KMS-11 (cell line): ENCODE data around the gene CAMK2D.

Experiments
- H2AFZ ChIP-seq: fragments of 200-600 bp; sonication (generic); 2 replicates; pipeline ENCODE4 v1.6.1; 2016; ENCODE audit warnings: antibody characterized with exemption, mixed run types, low read depth
- H3K27ac ChIP-seq: fragments of 200-600 bp; sonication (generic); 2 replicates; pipeline ENCODE4 v1.6.1; 2016; ENCODE audit warnings: mild to moderate bottlenecking, mixed run types
- H3K27me3 ChIP-seq: fragments of 200-600 bp; sonication (generic); 2 replicates; pipeline ENCODE4 v1.6.1; 2017; ENCODE audit warnings: mild to moderate bottlenecking, low read depth, mixed run types, moderate library complexity; ENCODE audit not compliant: insufficient read depth
- H3K36me3 ChIP-seq: fragments of 200-600 bp; sonication (generic); 2 replicates; pipeline ENCODE4 v1.6.1; 2017; ENCODE audit warnings: mild to moderate bottlenecking, mixed run types; ENCODE audit not compliant: insufficient read depth
- H3K4me1 ChIP-seq: fragments of 200-600 bp; sonication (generic); 2 replicates; pipeline ENCODE4 v1.6.1; 2016; ENCODE audit warnings: mild to moderate bottlenecking, low read depth, mixed run types; ENCODE audit not compliant: poor library complexity, severe bottlenecking
- H3K4me2 ChIP-seq: fragments of 200-600 bp; sonication (generic); 2 replicates; pipeline ENCODE4 v1.7.0; 2016; ENCODE audit warnings: mild to moderate bottlenecking, mixed run types
- H3K4me3 ChIP-seq: fragments of 200-600 bp; sonication (generic); IDR thresholded peaks from 2 replicates; pipeline ENCODE4 v1.6.1; 2017; ENCODE audit warnings: low read depth, low read length, mixed read lengths; ENCODE audit not compliant: insufficient read depth
- H3K79me2 ChIP-seq: fragments of 200-600 bp; sonication (generic); 2 replicates; pipeline ENCODE4 v1.6.1; 2016; ENCODE audit warnings: low read depth, mixed run types; ENCODE audit not compliant: insufficient read depth
- H3K9ac ChIP-seq: fragments of 200-600 bp; sonication (generic); 2 replicates; pipeline ENCODE4 v1.6.1; 2016; ENCODE audit warnings: mild to moderate bottlenecking, mixed run types
- H4K20me1 ChIP-seq: fragments of 200-600 bp; sonication (generic); 2 replicates; pipeline ENCODE4 v1.6.1; 2016; ENCODE audit warnings: mild to moderate bottlenecking, mixed run types; ENCODE audit not compliant: insufficient read depth
- CTCF ChIP-seq: fragments of 200-600 bp; sonication (generic); conservative IDR thresholded peaks from 2 replicates; pipeline ENCODE4 v1.6.1; 2017; ENCODE audit warnings: low read depth, mild to moderate bottlenecking, antibody characterized with exemption, low read length, moderate library complexity, mixed read lengths

CAMK2D gene

GRCh38 chr4:113496698-113497097, 264.8 kb downstream of the CAMK2D start:
- no peak overlapping the region for H2AFZ ChIP-seq
- H3K36me3 ChIP-seq = no peaks in the 10 kb centered on the region
- no peak for TF ChIP-seq CTCF

DNA sequence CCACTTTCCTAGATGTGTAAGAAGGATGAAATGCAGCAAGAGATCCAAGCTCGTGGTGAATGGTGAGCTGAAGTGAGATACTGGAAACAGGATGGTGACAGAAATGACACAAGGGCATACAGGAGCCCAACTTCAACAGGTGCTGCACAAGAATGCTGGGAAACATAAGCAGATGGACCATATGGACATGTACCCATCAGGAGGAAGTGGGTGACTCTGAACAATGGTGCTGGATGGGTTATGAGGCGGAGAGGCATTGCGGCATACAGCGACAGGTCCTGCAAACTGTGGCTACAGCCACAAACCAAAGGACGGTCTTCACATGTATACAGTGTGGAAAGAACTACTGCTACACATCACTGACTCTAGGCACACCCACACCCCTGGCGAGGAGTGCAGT, 265.7 kb downstream of the CAMK2D start:
- Histone ChIP-seq H3K4me2 (no peak overlapping the region), H3K27ac (no peak overlapping the region), H3K9ac (no peak overlapping the region), H3K36me3 (no peaks in the 10 kb centered on the region), H4K20me1 (no peaks in the 10 kb centered on the region), H3K4me3 (no peak overlapping the region), H3K4me1 (no peaks in the 10 kb centered on the region), H2AFZ (no peak overlapping the region), H3K27me3 (no peaks in the 10 kb centered on the region), H3K79me2 (no peaks in the 10 kb centered on the region)
- TF ChIP-seq CTCF = no peak

More at GRCh38 chr4:113496698-113497097, 264.8 kb downstream of the CAMK2D start:
- Histone ChIP-seq H4K20me1 (no peaks in the 10 kb centered on the region), H3K4me1 (no peaks in the 10 kb centered on the region), H3K4me2 (no peak overlapping the region), H3K27ac (no peak overlapping the region), H3K4me3 (no peak overlapping the region), H3K27me3 (no peaks in the 10 kb centered on the region), H3K79me2 (no peaks in the 10 kb centered on the region), H3K9ac (no peak overlapping the region)

- no peak overlapping the region for H3K4me3 ChIP-seq
- H3K4me1 ChIP-seq = no peaks in the 10 kb centered on the region
- no peak overlapping the region for H2AFZ ChIP-seq
- no peak overlapping the region for H3K4me2 ChIP-seq
- H3K79me2 ChIP-seq = no peaks in the 10 kb centered on the region
- no peak overlapping the region for H3K9ac ChIP-seq
- no peaks in the 10 kb centered on the region for H3K27me3 ChIP-seq
- no peak for TF ChIP-seq CTCF
- no peaks in the 10 kb centered on the region for H3K36me3 ChIP-seq
- no peaks in the 10 kb centered on the region for H4K20me1 ChIP-seq
- H3K27ac ChIP-seq = no peak overlapping the region
Observed at GRCh38 chr4:113483131-113483530, 278.4 kb downstream of the CAMK2D start.

GRCh38 chr4:113482325-113482724, 279.2 kb downstream of the CAMK2D start:
- Histone ChIP-seq H2AFZ (no peak overlapping the region), H3K36me3 (no peaks in the 10 kb centered on the region)

More at GRCh38 chr4:113482325-113482724, 279.2 kb downstream of the CAMK2D start:
- Histone ChIP-seq H3K27ac (no peak overlapping the region), H3K9ac (no peak overlapping the region), H3K79me2 (no peaks in the 10 kb centered on the region), H3K4me1 (no peaks in the 10 kb centered on the region), H3K4me3 (no peak overlapping the region), H3K4me2 (no peak overlapping the region), H3K27me3 (no peaks in the 10 kb centered on the region), H4K20me1 (no peaks in the 10 kb centered on the region)
- no peak for TF ChIP-seq CTCF
